NCI-H446 (cell line): Measurements from ENCODE around the gene JMJD8.

Experiments
- DNase-seq, 2 experiments: peaks; one replicate each; lab custom pipeline; 2025; lab: John Stamatoyannopoulos, UW

Gene JMJD8

GRCh38 chr16:689175-689897 is 5.2 kb upstream of the JMJD8 start:
- DNase-seq, result no peak

GRCh38 chr16:687499-687898 is 3.4 kb upstream of the JMJD8 start:
- DNase-seq, result no peak

GRCh38 chr16:686459-687260 is 2.5 kb upstream of the JMJD8 start:
- DNase-seq, result no peak

- DNase-seq, result peak in 1 of 2 experiments; percentile 27
Measured at GRCh38 chr16:685967-686366, 1.8 kb upstream of the JMJD8 start.

GRCh38 chr16:684961-685696 is 995 bp upstream of the JMJD8 start:
- DNase-seq, result no peak

- DNase-seq, result no peak
Measured at GRCh38 chr16:683396-684070, 601 bp downstream of the JMJD8 start.

- DNase-seq, result no peak
Measured at GRCh38 chr16:682493-683395, 1.4 kb downstream of the JMJD8 start.

- no peak for DNase-seq
Measured at GRCh38 chr16:681746-682427, 2.2 kb downstream of the JMJD8 start.

- peak; percentile 20 to 56 for DNase-seq
Measured at GRCh38 chr16:680967-681745, 3.0 kb downstream of the JMJD8 start.

GRCh38 chr16:680625-680945 is 3.5 kb downstream of the JMJD8 start:
- DNase-seq, result no peak

- peak; percentile 78 to 92 for DNase-seq
Measured at GRCh38 chr16:679814-680624, 4.1 kb downstream of the JMJD8 start, which contains the start of gene STUB1. TSS of gene STUB1 (plus strand) at chr16:680410. CDS start at chr16:680526, 116 bp downstream.

- DNase-seq, result peak; percentile 44 to 87
Measured at GRCh38 chr16:678858-679813, 5.0 kb downstream of the JMJD8 start.

- no peak for DNase-seq
Measured at GRCh38 chr16:678209-678857, 5.8 kb downstream of the JMJD8 start.

- DNase-seq, result no peak
Measured at GRCh38 chr16:677316-678190, 6.6 kb downstream of the JMJD8 start.

GRCh38 chr16:676913-677312 is 7.2 kb downstream of the JMJD8 start:
- DNase-seq, result no peak

- DNase-seq, result no peak
Measured at GRCh38 chr16:676565-676902, 7.6 kb downstream of the JMJD8 start.
